GM18909 (cell line): Measurements from ENCODE around the gene PRB2.
"Not testable (repeated sequence)": the region's sequence is repeated elsewhere in the genome, so short reads cannot be mapped to it uniquely, and the experiment has no call there.

Source experiments
- ATAC-seq: cut with Tn5 transposase; IDR thresholded peaks from one replicate; pipeline ENCODE4 v1.9.1; 2021; ENCODE audit warnings: mild to moderate bottlenecking; ENCODE audit not compliant: unreplicated experiment, poor library complexity

PRB2 gene

GRCh38 chr12:11395467-11395866 is at the start of gene PRB2:
TSS of gene PRB2 (minus strand) at chr12:11395567. CDS start at chr12:11395529, 38 bp downstream.
- ATAC-seq, result not testable (repeated sequence)

GRCh38 chr12:11437966-11438365 is 42.6 kb upstream of the PRB2 start:
- ATAC-seq, result no peak

- no peak for ATAC-seq
Observed at GRCh38 chr12:11433664-11434063, 38.3 kb upstream of the PRB2 start.

- no peak for ATAC-seq
Observed at GRCh38 chr12:11431486-11431885, 36.1 kb upstream of the PRB2 start.

GRCh38 chr12:11427341-11427740 is 32.0 kb upstream of the PRB2 start:
- ATAC-seq, result no peak

GRCh38 chr12:11412731-11413130 is 17.4 kb upstream of the PRB2 start:
- no peak for ATAC-seq

- no peak for ATAC-seq
Observed at GRCh38 chr12:11408096-11408495, 12.7 kb upstream of the PRB2 start.

GRCh38 chr12:11397366-11397765 is 2.0 kb upstream of the PRB2 start:
- ATAC-seq, result no peak

- ATAC-seq, result not testable (repeated sequence)
Observed at GRCh38 chr12:11391456-11391855, 3.9 kb downstream of the PRB2 start.

- ATAC-seq, result not testable (repeated sequence)
Observed at GRCh38 chr12:11377420-11377819, 17.9 kb downstream of the PRB2 start.

- ATAC-seq, result no peak
Observed at GRCh38 chr12:11361151-11361550, 34.2 kb downstream of the PRB2 start.

- not testable (repeated sequence) for ATAC-seq
Observed at GRCh38 chr12:11360205-11360883, 35.0 kb downstream of the PRB2 start.

- ATAC-seq, result not testable (repeated sequence)
Observed at GRCh38 chr12:11351736-11352135, 43.6 kb downstream of the PRB2 start.

- no peak for ATAC-seq
Observed at GRCh38 chr12:11348439-11348838, 46.9 kb downstream of the PRB2 start.

GRCh38 chr12:11347810-11348209 is 47.6 kb downstream of the PRB2 start:
- ATAC-seq, result no peak

GRCh38 chr12:11344500-11344899 is 50.9 kb downstream of the PRB2 start:
- no peak for ATAC-seq
